Measurements from ENCODE around the gene ATP6V1E1.
"Not testable (repeated sequence)": the region's sequence is repeated elsewhere in the genome, so short reads cannot be mapped to it uniquely, and the experiment has no call there.

GRCh38 chr22:17636850-17637249, 8.3 kb upstream of the ATP6V1E1 start:
- TF ChIP-seq BACH2 (CRISPR knock-in tag; IDR thresholded peaks at IDR 0.05; ENCODE audit: borderline replicate concordance); ZFP3 (CRISPR knock-in tag; IDR thresholded peaks at IDR 0.05); GLIS3 (CRISPR knock-in tag; IDR thresholded peaks at IDR 0.05); ZNF8 (CRISPR knock-in tag; IDR thresholded peaks at IDR 0.05); ESRRG (CRISPR knock-in tag; IDR thresholded peaks at IDR 0.05); ZC3H10 (CRISPR knock-in tag; IDR thresholded peaks at IDR 0.05); ZFP30 (CRISPR knock-in tag; IDR thresholded peaks at IDR 0.05): not testable (repeated sequence)
- TF ChIP-seq, protein P1, sequence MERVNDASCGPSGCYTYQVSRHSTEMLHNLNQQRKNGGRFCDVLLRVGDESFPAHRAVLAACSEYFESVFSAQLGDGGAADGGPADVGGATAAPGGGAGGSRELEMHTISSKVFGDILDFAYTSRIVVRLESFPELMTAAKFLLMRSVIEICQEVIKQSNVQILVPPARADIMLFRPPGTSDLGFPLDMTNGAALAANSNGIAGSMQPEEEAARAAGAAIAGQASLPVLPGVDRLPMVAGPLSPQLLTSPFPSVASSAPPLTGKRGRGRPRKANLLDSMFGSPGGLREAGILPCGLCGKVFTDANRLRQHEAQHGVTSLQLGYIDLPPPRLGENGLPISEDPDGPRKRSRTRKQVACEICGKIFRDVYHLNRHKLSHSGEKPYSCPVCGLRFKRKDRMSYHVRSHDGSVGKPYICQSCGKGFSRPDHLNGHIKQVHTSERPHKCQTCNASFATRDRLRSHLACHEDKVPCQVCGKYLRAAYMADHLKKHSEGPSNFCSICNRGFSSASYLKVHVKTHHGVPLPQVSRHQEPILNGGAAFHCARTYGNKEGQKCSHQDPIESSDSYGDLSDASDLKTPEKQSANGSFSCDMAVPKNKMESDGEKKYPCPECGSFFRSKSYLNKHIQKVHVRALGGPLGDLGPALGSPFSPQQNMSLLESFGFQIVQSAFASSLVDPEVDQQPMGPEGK (CRISPR knock-in tag; IDR thresholded peaks at IDR 0.05; ENCODE audit: borderline replicate concordance), result not testable (repeated sequence)
- TF ChIP-seq, protein P2, sequence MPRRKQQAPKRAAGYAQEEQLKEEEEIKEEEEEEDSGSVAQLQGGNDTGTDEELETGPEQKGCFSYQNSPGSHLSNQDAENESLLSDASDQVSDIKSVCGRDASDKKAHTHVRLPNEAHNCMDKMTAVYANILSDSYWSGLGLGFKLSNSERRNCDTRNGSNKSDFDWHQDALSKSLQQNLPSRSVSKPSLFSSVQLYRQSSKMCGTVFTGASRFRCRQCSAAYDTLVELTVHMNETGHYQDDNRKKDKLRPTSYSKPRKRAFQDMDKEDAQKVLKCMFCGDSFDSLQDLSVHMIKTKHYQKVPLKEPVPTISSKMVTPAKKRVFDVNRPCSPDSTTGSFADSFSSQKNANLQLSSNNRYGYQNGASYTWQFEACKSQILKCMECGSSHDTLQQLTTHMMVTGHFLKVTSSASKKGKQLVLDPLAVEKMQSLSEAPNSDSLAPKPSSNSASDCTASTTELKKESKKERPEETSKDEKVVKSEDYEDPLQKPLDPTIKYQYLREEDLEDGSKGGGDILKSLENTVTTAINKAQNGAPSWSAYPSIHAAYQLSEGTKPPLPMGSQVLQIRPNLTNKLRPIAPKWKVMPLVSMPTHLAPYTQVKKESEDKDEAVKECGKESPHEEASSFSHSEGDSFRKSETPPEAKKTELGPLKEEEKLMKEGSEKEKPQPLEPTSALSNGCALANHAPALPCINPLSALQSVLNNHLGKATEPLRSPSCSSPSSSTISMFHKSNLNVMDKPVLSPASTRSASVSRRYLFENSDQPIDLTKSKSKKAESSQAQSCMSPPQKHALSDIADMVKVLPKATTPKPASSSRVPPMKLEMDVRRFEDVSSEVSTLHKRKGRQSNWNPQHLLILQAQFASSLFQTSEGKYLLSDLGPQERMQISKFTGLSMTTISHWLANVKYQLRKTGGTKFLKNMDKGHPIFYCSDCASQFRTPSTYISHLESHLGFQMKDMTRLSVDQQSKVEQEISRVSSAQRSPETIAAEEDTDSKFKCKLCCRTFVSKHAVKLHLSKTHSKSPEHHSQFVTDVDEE (CRISPR knock-in tag; IDR thresholded peaks at IDR 0.05), result not testable (repeated sequence)

All from SK-N-SH treated with all-trans-retinoic acid at 6 μM for 48 hours (cell line).